ENCODE data around the gene TMEM116.
"Not testable (repeated sequence)": the region's sequence is repeated elsewhere in the genome, so short reads cannot be mapped to it uniquely, and the experiment has no call there.

The TMEM116 gene

GRCh38 chr12:112008918-112009317 is 4.0 kb downstream of the TMEM116 start:
- no peak for DNase-seq

- DNase-seq, result no peak
Observed at GRCh38 chr12:112007945-112008344, 5.0 kb downstream of the TMEM116 start.

- DNase-seq, result no peak
Observed at GRCh38 chr12:112005419-112006395, 7.3 kb downstream of the TMEM116 start.

GRCh38 chr12:112004041-112004440 is 8.9 kb downstream of the TMEM116 start:
- DNase-seq, result no peak

- no peak for DNase-seq
Observed at GRCh38 chr12:112001576-112001975, 11.4 kb downstream of the TMEM116 start.

GRCh38 chr12:112000820-112001219 is 12.1 kb downstream of the TMEM116 start:
- peak in 1 of 2 donors; percentile 38 for DNase-seq

GRCh38 chr12:111999129-111999528 is 13.8 kb downstream of the TMEM116 start:
- not testable (repeated sequence) for DNase-seq

- no peak for DNase-seq
Observed at GRCh38 chr12:111998015-111998414, 14.9 kb downstream of the TMEM116 start.

GRCh38 chr12:111997300-111997699 is 15.7 kb downstream of the TMEM116 start:
- no peak for DNase-seq

- no peak for DNase-seq
Observed at GRCh38 chr12:111995782-111996480, 17.0 kb downstream of the TMEM116 start.

- DNase-seq, result peak in 1 of 2 donors; percentile 67
Observed at GRCh38 chr12:111994211-111995111, 18.5 kb downstream of the TMEM116 start.

GRCh38 chr12:111993292-111994150 is 19.4 kb downstream of the TMEM116 start:
- DNase-seq, result peak in 1 of 2 donors; percentile 48

- DNase-seq, result no peak
Observed at GRCh38 chr12:111992464-111992863, 20.5 kb downstream of the TMEM116 start.

GRCh38 chr12:111991946-111992345 is 21.0 kb downstream of the TMEM116 start:
- DNase-seq, result no peak

GRCh38 chr12:111991535-111991934 is 21.4 kb downstream of the TMEM116 start:
- DNase-seq, result no peak

GRCh38 chr12:111984820-111985219 is 28.1 kb downstream of the TMEM116 start:
- no peak for DNase-seq

- no peak for DNase-seq
Observed at GRCh38 chr12:111981987-111982386, 31.0 kb downstream of the TMEM116 start.

GRCh38 chr12:111980598-111980997 is 32.4 kb downstream of the TMEM116 start:
- no peak for DNase-seq

- no peak for DNase-seq
Observed at GRCh38 chr12:111978545-111978944, 34.4 kb downstream of the TMEM116 start.

GRCh38 chr12:111976860-111977259 is 36.1 kb downstream of the TMEM116 start:
- DNase-seq, result no peak

- no peak for DNase-seq
Observed at GRCh38 chr12:111976291-111976690, 36.7 kb downstream of the TMEM116 start.

Measured in CD4-positive, alpha-beta T cell treated with Interferon alpha-2 for 1 hour (primary cell).